ENCODE measurements around the gene ZMPSTE24.

Gene ZMPSTE24

DNA sequence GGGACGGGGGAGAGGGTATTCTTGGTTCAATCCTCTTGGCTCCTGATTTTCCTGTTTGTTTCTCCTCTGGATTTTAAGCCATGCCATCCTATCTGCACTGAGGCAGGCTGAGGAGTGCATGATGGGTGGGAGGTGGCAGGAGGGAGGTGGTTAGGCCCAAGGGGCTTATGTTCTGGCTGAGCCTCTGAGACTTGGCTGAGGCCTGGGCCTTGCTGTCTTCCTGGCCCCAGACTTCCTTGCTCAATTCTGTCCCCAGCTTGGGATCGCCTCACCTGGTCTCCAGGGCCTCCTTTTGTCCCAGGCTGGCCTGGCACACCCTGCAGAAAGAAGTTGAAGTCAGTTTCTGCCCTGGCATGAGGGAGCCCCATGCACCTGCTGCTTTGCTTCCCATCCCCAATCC is 47.8 kb downstream of the ZMPSTE24 start:
- H3K36me3 ChIP-seq (replicated peaks): no peaks in the 10 kb centered on the region
- H3K27me3 ChIP-seq (replicated peaks): peaks cover 2% of the 10 kb centered on the region
- no peak overlapping the region for H3K4me3 ChIP-seq (ENCODE audit: low read depth, low read length)
- no peak overlapping the region for H3K27ac ChIP-seq
- DNase-seq: no peak
- TF ChIP-seq, protein P1, sequence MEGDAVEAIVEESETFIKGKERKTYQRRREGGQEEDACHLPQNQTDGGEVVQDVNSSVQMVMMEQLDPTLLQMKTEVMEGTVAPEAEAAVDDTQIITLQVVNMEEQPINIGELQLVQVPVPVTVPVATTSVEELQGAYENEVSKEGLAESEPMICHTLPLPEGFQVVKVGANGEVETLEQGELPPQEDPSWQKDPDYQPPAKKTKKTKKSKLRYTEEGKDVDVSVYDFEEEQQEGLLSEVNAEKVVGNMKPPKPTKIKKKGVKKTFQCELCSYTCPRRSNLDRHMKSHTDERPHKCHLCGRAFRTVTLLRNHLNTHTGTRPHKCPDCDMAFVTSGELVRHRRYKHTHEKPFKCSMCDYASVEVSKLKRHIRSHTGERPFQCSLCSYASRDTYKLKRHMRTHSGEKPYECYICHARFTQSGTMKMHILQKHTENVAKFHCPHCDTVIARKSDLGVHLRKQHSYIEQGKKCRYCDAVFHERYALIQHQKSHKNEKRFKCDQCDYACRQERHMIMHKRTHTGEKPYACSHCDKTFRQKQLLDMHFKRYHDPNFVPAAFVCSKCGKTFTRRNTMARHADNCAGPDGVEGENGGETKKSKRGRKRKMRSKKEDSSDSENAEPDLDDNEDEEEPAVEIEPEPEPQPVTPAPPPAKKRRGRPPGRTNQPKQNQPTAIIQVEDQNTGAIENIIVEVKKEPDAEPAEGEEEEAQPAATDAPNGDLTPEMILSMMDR (IDR thresholded peaks at IDR 0.05; ENCODE audit: low read depth, low read length, missing control alignments): no peak
- in situ Hi-C loops (cut with HindIII; ENCODE audit: low pct_ligation_motif_present, low sequenced_read_pairs): no loop called here

GRCh38 chr1:40306296-40306695 is 48.3 kb downstream of the ZMPSTE24 start:
- TF ChIP-seq, protein P1 (IDR thresholded peaks at IDR 0.05; ENCODE audit: low read depth, low read length, missing control alignments): no peak
- Histone ChIP-seq H3K36me3 (replicated peaks) (no peaks in the 10 kb centered on the region), H3K4me3 (ENCODE audit: low read depth, low read length) (no peak overlapping the region), H3K27me3 (replicated peaks) (peaks cover 2% of the 10 kb centered on the region), H3K27ac (no peak overlapping the region)
- in situ Hi-C loops (cut with HindIII; ENCODE audit: low pct_ligation_motif_present, low sequenced_read_pairs): no loop called here
- no peak for DNase-seq

DNA sequence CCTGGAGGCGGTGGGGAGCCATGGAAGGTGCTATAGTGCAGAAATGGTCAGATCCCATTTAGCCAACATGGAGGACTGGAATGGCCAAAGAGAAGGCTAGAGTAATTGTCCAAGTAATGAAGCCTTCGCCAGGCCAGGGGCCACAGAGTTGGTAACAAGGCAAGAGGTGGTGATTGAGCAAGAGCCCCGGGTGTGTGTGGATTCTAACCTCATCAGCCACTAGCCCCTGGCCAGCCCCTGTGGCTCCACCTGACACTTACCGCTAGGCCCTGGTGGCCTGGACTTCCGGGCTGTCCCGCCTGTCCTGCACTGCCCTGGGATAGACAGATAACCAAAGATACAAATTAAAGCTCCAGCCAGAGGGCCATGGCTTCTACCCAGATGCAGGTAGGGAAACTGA is 49.1 kb downstream of the ZMPSTE24 start:
- in situ Hi-C loops (cut with HindIII; ENCODE audit: low pct_ligation_motif_present, low sequenced_read_pairs): no loop called here
- H3K36me3 ChIP-seq (replicated peaks): no peaks in the 10 kb centered on the region
- TF ChIP-seq, protein P1 (IDR thresholded peaks at IDR 0.05; ENCODE audit: low read depth, low read length, missing control alignments): no peak
- H3K27ac ChIP-seq: no peak overlapping the region
- no peak overlapping the region for H3K4me3 ChIP-seq (ENCODE audit: low read depth, low read length)
- DNase-seq: no peak
- peaks cover 2% of the 10 kb centered on the region for H3K27me3 ChIP-seq (replicated peaks)

DNA sequence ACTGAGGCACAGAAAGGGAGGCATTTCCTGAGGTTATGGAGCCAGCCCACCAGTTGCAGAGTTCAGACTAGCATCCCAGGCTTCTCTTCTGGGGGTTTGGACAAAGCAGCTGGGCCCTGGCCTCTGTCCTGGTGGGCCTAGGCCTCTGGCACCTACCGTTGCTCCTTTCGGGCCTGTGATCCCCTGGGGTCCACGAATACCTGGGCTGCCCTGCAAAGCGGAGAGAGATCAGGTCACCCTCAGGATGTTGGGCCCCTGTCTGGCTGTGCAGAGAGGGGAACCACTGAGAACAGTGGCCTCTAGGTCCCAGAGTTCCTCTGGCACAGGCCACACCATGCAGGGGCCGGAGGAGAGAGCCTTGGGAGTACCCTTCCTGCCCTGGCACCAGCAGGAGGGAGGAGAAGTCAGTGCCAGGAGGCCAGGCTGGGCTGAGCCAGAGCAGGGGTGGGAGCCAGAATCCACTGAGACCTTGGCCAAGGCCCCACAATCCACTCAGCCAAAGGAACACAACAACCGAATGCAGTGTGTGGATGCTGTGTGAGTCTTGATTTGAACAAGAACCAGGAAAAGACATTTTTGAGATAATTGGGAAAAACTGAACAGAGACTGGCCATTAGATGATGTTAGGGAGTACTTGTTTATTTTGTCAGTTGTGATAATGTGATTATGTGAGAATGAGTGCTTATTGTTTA is 50.1 kb downstream of the ZMPSTE24 start:
- H3K27ac ChIP-seq: no peak overlapping the region
- no peaks in the 10 kb centered on the region for H3K36me3 ChIP-seq (replicated peaks)
- no peak for DNase-seq
- H3K4me3 ChIP-seq (ENCODE audit: low read depth, low read length): no peak overlapping the region
- peaks cover 2% of the 10 kb centered on the region for H3K27me3 ChIP-seq (replicated peaks)
- in situ Hi-C loops (cut with HindIII; ENCODE audit: low pct_ligation_motif_present, low sequenced_read_pairs): no loop called here
- TF ChIP-seq, protein P1 (IDR thresholded peaks at IDR 0.05; ENCODE audit: low read depth, low read length, missing control alignments): no peak

- Histone ChIP-seq H3K4me3 (ENCODE audit: low read depth, low read length) (no peak overlapping the region), H3K27ac (no peak overlapping the region), H3K27me3 (replicated peaks) (no peaks in the 10 kb centered on the region), H3K36me3 (replicated peaks) (no peaks in the 10 kb centered on the region)
- TF ChIP-seq, protein P1 (IDR thresholded peaks at IDR 0.05; ENCODE audit: low read depth, low read length, missing control alignments): no peak
- in situ Hi-C loops (cut with HindIII; ENCODE audit: low pct_ligation_motif_present, low sequenced_read_pairs): no loop called here
- no peak for DNase-seq
These were observed 51.5 kb downstream of the ZMPSTE24 start for GRCh38 chr1:40309374-40310128.

Measured in brain microvascular endothelial cell (primary cell).